SW 1271 (cell line): ENCODE results near the gene CENPL.
"Not testable (repeated sequence)": the region's sequence is repeated elsewhere in the genome, so short reads cannot be mapped to it uniquely, and the experiment has no call there.

Source experiments
- DNase-seq, 2 experiments: peaks; one replicate each; lab custom pipeline; 2025; lab: John Stamatoyannopoulos, UW

Gene CENPL, protein sequence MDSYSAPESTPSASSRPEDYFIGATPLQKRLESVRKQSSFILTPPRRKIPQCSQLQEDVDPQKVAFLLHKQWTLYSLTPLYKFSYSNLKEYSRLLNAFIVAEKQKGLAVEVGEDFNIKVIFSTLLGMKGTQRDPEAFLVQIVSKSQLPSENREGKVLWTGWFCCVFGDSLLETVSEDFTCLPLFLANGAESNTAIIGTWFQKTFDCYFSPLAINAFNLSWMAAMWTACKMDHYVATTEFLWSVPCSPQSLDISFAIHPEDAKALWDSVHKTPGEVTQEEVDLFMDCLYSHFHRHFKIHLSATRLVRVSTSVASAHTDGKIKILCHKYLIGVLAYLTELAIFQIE

DNA sequence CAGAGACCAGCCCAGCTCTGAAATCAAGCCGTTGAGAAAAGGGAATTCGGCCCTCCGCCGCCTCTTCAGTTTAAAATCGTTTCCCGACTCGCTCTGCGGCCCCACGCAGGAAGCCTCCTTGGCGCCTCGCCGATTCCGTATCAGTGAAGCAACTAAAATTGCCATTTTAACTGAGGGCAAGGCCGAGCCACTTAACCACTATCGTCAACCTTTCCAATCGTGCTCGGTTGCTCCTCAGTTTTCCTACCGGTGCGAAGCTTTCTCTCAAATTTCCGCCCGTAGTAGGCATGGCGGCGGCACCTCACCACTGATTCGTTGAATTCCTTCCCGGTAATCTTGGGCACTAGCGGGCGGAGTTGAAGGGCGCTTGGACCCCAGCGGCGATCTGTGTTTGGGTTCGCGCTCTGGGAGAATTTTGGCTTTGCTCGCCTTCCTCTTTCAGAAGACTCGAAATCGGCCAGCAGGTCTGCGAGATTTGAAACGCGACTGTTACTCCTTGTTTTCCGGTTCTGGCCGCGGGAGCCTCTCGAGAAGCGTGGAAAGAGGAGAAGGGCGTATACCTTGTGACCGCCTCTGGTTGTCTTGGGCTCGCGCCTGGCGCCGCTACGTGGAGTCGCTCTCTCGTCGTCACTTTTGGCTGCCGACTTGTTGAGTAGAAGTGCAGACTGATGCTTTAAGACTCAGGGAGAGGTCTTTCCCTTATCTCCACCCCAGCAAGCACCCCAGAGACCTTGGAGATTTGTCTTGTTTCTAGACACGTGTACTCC lies at the start of gene CENPL, which contains the start of gene DARS2:
TSS of gene CENPL (minus strand) at position 569 of the 767 bp plus-strand sequence. CDS start 13,584 bp downstream, outside the sequence.
TSS of gene DARS2 (plus strand) at position 359 of the 767 bp plus-strand sequence. CDS start 557 bp downstream, outside the sequence.
- peak; percentile 81 to 92 for DNase-seq

DNA sequence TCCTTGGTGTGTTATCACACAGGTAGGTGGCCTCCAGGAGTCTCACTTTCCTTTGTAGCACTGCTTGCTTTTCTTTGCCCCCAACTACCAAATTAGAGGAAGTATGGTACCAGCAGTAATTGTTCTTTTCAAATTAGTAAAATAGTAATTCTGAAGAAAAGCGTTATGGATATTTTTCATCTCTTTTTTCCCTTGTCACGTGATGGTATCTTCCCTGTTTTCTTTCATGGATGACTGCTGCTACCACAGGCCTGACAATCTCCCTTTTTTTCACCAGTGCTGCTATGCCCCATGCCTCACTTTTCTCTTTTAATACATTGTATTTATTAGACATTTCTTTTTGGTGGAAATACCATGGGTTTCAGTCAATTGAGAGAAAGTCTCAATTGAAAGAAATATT lies 46.8 kb upstream of the CENPL start:
- no peak for DNase-seq

DNA sequence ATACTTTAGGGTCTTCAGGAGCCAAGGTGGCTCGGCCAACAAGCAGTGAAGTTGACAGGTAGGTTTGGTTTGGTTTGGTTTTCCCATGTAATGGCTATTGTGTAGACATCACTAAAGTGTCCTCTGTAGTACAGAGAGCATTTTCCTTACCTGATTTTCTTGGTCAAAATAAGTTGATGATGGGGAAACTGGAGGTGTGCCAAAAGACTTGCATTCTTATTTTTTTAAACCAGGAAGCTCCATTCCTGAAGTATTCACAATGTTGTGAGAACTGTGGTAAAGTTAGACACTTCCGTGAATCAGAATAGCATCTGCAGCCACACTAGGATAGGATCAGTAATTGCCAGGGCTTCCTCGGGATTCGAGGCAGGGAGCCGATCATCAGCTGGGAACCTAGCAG lies 46.4 kb upstream of the CENPL start:
- DNase-seq: no peak

DNA sequence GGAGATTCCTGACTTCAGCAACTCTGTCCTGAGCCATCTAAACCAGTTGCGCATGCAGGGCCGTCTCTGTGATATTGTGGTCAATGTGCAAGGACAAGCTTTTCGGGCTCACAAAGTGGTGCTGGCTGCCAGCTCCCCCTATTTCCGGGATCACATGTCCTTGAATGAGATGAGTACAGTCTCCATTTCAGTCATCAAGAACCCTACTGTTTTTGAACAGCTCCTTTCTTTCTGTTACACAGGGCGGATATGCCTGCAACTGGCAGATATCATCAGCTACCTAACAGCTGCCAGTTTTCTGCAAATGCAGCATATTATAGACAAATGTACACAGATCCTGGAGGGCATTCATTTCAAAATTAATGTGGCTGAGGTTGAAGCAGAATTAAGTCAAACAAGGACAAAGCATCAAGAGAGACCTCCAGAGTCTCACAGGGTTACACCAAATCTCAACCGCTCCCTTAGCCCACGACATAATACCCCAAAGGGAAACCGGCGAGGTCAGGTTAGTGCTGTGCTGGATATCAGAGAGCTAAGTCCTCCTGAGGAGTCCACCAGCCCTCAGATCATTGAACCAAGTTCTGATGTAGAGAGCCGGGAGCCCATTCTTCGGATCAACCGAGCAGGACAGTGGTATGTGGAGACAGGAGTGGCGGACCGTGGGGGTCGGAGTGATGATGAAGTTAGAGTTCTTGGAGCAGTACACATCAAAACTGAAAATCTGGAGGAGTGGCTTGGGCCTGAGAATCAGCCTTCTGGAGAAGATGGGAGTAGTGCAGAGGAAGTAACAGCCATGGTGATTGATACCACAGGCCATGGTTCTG lies 45.8 kb upstream of the CENPL start:
- DNase-seq: no peak

DNA sequence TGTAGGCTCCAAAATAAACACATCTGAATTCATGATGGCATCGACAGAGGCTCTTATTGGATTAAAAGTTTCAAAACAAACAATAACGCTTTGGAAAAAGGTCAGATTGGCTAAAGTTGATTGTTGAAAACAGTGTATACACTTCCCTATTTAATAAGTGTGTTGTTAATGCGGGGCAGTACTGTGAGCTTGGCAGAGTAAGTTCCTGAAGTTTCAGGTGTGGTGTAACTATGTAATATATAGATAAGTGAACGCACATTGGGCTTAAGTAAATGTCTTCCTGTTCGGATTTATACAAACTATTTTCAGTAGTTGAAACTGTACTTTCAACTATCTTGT lies 44.3 kb upstream of the CENPL start:
- no peak for DNase-seq

DNA sequence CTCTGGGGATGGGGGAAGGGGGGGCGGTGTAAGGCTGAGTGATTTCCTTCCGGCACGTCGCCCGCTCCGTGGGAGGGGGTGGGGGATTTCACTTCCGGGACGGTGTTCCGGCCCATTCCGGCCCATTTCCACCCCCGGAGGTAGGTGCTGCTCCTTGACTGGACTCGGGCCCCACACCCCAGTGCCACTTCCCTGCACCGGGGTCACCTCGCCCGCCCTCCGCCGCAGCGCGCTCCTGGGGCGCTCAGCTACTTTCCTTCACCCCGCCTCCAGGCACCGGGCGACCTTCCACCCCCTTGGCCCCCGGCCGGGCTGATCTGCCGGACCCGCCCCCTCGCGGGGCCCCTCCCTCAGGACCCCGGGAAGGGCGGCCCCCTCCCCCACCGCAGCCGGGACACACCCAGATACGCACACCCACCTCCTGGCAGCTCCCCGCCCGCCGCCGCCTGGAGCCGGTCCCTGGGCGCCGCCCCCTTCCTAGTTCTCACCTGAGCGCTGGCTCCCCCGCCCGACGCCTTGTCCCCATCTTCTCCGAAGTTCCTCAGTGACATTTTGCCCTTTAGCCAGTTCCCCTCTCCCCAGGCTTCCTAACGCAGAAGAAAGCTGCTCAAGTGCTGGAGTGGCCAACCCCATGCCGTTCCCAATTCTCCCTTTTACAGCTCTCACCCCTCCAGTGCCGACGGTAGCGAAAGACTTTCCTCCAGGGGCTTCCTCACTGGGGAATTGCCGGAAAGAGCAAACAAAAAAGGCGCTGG lies 43.8 kb upstream of the CENPL start, which contains the start of gene ZBTB37:
TSS of gene ZBTB37 (plus strand) at position 115 of the 755 bp plus-strand sequence. CDS start 1,846 bp downstream, outside the sequence.
- DNase-seq: peak; percentile 74 to 79

DNA sequence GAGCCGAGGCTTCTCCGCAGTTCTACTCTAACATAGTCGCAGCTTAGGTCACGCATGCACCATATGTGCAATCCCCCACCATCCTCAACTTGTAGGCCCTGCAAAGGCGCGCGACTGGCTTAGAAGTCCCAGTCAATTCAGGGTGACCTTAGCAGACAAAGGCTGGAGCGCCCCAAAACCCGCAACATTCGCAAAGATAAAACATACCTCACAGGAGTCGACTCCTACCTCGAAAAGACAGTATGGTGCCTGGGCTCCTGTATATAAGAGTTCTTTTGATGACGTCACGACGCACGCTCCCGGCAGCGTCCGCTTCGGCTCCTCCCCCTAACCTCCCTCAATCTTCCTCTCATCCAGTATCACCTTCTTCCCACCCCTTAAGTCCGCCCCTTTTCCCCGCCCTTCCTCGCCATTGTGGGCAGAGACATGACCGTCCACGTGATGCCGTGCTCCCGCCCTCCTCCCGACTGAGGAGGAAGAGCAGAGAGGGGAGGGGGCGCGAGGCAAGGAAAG lies 43.1 kb upstream of the CENPL start, which contains the start of gene GAS5:
TSS of gene GAS5 (minus strand) at position 237 of the 513 bp plus-strand sequence.
- peak; percentile 94 to 95 for DNase-seq

DNA sequence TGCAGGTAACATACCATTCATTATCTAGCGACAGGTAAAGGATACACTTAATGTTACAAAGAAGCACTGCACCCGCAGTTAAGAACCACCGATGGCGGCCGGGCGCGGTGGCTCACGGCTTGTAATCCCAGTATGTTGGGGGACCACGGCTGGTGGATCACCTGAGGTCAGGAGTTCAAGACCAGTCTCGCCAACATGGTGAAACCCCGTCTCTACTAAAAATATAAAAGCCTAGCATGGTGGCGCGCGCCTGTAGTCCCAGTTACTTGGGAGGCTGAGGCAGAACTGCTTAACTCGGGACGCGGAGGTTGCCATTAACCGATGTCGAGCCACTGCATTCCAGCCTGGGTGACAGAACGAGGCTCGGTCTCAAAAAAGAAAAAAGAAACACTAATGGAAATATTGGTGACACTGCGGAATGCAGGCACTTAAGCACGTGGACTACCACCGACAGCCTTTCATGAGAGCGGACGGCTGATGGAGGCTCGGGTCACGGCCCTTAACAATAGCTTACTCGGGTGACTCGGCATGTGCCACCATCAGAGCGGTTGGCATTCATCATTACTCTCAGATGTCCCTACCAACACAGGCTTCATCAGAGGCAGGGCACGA lies 42.6 kb upstream of the CENPL start:
- no peak for DNase-seq

DNA sequence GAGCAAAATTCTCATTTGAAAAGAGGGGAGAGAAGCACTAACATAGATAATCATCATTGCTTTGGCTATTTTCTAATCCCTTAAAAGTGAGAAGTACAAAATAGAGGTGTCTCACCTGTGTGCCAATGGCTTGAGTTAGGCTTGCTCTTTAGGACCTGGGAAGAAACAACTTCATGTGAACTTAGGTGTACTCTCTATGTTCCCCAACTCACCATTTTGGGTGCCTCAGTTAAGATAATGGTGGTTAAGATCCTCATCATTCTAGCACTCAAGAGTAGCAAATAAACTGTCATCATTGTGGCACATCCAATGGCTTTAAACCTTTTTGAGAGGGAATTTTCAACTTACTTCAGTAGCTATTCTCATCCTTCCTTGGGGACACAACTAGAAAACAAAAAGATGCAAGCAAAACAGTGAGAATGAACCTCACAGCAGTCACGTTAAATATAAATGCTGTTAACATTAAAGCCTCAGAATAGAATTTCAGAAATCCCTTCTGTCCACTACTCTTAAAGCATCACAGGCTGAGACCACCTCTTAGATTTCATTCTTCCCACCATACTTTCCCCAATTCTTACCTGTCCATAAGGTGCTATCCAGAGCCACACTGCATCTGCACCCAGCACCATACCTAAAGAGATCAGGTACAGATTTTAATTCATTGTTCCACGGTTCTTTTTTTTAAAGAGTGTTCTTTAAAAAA lies 41.9 kb upstream of the CENPL start:
- DNase-seq: no peak

DNA sequence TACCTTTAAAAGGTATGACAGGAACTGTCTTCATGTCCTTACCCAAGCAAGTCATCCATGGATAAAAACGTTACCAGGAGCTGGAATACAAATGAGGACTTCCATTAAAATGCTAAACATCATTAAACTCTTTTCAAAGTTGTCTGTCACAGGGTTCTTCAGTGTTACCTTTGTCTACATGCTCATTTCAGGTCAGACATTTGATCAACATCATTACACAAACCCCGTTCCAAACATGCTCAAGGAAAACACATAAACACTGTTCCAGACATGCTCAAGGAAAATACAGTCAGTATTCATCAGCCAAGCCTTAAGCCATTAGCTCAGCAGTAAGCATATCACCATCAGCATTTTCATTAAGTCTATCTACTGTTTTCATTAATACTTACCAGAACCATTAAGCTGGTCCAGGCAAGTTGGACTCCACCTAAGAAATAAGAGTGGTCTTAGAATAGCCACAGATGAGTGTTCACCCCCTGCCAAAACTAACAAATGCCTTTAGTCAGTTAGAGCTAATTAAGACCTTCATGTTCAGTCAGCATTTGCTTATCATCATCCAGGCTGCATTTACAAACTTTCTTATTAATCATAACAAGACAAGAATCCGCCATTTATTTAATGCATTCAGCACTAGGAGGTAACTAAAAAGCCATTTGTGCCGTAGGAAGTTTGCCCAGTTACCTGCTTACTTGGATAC lies 40.9 kb upstream of the CENPL start:
- no peak for DNase-seq

DNA sequence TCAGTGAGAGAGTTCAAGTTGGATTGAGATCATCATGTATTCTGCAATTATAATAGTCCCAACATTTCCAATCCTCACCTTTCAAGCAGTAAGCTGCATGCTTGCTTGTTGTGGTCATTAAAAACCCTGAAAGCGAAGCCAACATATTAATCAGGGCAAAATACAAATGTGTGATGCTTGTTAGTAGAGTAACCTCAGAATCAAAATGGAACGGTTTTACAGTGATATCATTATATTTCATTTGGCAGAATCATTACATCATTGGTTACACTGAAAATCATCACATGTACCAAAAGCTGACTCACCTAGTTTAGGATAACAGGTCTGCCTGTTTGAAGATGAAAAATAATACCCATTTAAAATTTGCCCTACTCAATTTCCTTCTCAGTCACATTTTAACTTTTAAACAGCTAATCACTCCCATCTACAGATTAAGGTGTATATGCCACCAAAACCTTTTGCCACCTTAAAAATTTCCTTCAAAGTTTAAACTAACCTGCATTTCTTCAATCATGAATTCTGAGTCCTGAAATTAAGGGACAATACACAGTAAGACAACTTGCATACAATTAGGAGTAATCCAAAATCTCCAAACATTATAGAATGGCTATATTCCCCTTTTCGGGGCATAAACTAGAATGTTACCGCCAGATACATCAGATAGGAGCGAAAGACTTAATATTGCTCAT lies 39.6 kb upstream of the CENPL start:
- DNase-seq: no peak

DNA sequence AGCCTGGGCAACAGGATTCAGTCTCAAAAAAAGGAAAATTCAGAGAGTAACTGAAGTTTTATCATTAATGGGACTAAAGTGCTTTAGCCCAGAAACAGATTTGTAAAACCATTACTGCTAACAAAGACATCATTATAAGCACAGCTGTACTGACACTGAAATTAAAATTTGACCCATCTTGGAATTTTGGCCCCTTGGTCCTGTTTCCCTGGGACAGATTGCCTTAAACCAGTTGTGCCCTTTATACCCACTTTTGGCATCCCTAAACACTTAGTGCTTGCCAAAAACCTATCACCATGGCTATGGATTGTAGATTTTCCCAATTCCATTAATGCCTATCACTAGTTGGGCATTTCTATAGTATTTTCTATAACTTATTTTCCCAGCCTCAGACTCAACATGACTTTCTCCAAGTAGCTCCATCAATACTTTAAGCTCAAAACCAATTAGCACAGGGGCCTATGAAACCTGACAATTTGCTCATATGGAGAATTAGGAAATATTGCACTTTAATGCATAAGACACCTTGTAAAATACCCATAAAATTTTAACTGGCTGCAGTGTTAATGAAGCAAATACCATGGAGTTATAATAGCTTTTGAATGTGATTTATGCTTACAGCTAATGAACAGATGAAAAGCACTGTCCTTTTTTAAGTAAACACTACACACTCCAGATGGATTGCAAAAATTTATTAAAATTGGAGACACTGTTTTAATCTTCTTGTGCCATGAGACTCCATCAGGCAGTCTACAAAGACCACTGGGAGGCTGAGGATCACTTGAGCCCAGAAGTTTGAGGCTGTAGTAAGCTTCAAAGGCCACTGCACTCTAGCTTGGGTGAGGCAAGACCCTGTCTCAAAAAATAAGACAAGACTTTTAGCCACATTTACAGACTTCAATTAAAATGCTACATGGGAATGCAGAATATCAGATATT lies 38.8 kb upstream of the CENPL start:
- no peak for DNase-seq

DNA sequence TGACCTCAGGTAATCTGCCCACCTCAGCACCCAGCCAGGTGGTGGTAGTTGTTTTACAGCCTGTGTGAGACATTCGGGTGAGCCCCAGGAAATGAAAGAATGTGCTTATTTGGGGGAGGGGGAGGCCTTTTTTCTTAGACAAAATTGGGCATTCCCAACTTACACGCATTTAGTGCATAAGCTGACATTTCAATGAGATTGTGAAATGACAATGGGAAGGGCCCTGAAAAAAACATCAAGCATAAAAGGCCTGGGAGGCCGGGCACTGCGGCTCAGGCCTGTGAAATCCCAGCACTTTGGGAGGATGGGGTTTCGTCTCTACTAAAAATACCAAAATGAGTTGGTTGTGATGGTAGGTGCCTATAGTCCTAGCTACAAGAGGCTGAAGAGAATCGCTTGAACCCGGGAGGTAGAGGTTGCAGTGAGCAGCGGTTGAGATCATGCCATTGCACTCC lies 38.1 kb upstream of the CENPL start:
- no peak for DNase-seq

DNA sequence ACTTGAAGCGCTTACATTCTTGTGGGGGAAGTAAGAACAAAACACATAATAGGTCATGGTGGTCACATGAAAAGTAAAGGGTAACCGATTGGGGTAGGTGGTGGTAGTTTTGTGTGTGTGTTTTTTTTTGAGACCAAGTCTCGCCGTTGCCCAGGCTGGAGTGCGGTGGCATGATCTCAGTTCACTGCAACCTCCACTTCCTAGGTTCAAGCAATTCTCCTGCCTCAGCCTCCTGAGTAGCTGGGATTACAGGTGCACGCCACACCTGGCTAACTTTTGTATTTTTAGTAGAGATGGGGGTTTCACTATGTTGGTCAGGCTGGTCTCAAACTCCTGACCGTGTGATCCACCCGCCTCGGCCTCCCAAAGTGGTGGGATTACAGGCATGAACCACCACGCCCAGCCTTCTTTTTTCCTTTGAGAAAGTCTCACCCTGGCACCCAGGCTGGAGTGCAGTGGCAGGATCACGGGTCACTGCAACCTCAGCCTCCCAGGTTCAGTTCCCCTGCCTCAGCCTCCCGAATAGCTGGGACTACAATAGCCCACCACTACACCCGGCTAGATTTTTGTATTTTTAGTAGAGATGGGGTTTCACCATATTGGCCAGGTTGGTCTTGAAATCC lies 37.6 kb upstream of the CENPL start:
- DNase-seq: not testable (repeated sequence)

DNA sequence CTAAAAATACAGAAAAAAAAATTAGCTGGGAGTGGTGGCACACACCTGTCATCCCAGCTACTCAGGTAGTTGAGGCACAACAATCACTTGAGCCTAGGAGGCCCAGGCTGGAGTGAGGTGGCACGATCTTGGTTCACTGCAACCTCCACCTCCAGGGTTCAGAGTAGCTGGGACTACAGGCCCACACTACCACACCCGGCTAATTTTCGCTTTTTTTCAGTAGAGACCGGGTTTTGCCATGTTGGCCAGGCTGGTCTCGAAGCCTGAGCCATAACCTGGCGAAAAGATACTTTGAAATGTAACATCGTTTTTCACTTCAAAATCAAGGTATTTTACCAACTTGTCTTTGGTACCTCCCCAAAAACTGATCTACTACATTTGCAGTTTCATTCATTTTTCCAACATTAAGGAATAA lies 37.1 kb upstream of the CENPL start:
- no peak for DNase-seq

DNA sequence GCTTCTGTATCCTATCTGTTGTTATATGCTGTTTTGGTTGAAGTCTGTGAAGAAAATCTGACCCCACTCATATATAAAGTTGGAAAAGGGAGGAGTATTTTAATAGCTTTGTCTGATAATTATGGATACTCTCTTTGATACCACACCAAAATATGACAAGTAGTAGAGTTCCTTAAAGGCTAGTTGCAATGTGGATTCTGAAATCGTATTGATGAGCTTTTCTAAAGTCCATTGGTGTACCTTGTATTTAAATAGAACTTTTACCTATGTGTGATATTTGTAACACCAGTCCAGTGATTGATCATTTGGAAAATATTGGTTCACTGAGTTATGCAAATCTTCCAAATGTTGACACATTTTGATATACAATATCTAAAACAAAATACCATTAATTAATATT lies 35.4 kb upstream of the CENPL start:
- no peak for DNase-seq

DNA sequence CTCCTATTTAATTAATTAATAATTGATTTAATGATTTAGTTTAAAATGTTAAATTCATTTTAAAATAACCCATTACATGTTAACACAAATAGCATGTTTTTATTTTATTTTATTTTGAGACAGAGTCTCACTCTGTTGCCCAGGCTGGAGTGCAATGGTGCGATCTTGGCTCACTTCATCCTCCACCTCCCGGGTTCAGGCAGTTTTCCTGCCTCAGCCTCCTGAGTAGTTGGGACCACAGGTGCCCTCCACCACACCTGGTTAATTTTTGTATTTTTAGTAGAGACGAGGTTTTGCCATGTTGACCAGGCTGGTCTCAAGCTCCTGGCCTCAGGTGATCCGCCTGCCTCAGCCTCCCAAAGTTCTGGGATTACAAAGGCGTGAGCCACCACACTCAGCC lies 34.9 kb upstream of the CENPL start:
- not testable (repeated sequence) for DNase-seq
